GM19238 (cell line): Measurements from ENCODE around the gene ZNF146.
"Not testable (repeated sequence)": the region's sequence is repeated elsewhere in the genome, so short reads cannot be mapped to it uniquely, and the experiment has no call there.

Experiments used
- DNase-seq: peaks from one replicate; pipeline ENCODE4 v3.0.0; 2011; ENCODE audit warnings: low spot score; ENCODE audit not compliant: insufficient read length

Gene ZNF146

GRCh38 chr19:36269295-36269694, 54.4 kb downstream of the ZNF146 start:
- not testable (repeated sequence) for DNase-seq
